Thoracic aorta (tissue), 2 donors: ENCODE measurements around the gene GPR37L1. TPM values are rescaled to one million over a fixed set of nuclear protein-coding genes. Genes with fewer than 3 reads are reported as not detected.

Source experiments
- ATAC-seq: fragments of 150-250 bp; one replicate; pipeline ENCODE4 v1.8.0; 2017; ENCODE audit warnings: low read depth; ENCODE audit not compliant: insufficient number of reproducible peaks, low FRiP score
- DNase-seq: peaks from one replicate; pipeline ENCODE4 v3.0.0-alpha.2; 2020; ENCODE audit warnings: low spot score
- H3K27ac ChIP-seq, 2 donors: fragments of 200-600 bp; sonication (generic); 1 replicate in 1 of 2; 2 replicates in 1 of 2; pipeline ENCODE4 v1.5.1; 2016; ENCODE audit warnings: mild to moderate bottlenecking in 2 of 2, moderate library complexity in 2 of 2
- H3K27me3 ChIP-seq: fragments of 200-600 bp; sonication (generic); replicated peaks from 2 replicates; pipeline ENCODE4 v1.6.0; 2016; ENCODE audit warnings: mild to moderate bottlenecking; ENCODE audit not compliant: insufficient read depth
- H3K36me3 ChIP-seq: fragments of 200-600 bp; sonication (generic); one replicate; pipeline ENCODE4 v1.5.1; 2016
- H3K4me1 ChIP-seq, 2 donors: fragments of 200-600 bp; sonication (generic); 1 replicate in 1 of 2; 2 replicates in 1 of 2; pipeline versions ENCODE4 v1.5.1 to v1.6.0; 2016; ENCODE audit warnings: low read depth in 2 of 2, mild to moderate bottlenecking in 1 of 2; ENCODE audit not compliant: control insufficient read depth in 1 of 2
- H3K4me3 ChIP-seq: fragments of 200-600 bp; sonication (generic); 2 replicates; pipeline ENCODE4 v1.5.1; 2016; ENCODE audit warnings: mild to moderate bottlenecking
- H3K9me3 ChIP-seq: fragments of 200-600 bp; sonication (generic); 2 replicates; pipeline ENCODE4 v1.5.1; 2016
- CTCF ChIP-seq: fragments of 200-600 bp; sonication (generic); IDR thresholded peaks from one replicate; pipeline ENCODE4 v1.5.1; 2019; ENCODE audit warnings: antibody characterized with exemption
- total RNA-seq, 2 donors: library from RNA; depleted of rRNA; stranded (reverse); fragments of >200 nt; gene quantifications; one replicate each; pipeline versions ENCODE4 v1.1.0 to v1.2.3, GENCODE V29; 2016

Gene GPR37L1
- total RNA-seq, 2 donors from 2014 or later, result not detected

- ATAC-seq, result no peak
- no peak for DNase-seq
- no peaks in the 10 kb centered on the region for H3K36me3 ChIP-seq
Measured at GRCh38 chr1:202146279-202146678, 23.6 kb downstream of the GPR37L1 start.

GRCh38 chr1:202146993-202147392 is 24.3 kb downstream of the GPR37L1 start:
- H3K36me3 ChIP-seq, result no peaks in the 10 kb centered on the region
- ATAC-seq (no peak), DNase-seq (no peak)
- no peak for TF ChIP-seq CTCF
- no peak overlapping the region for H3K27ac ChIP-seq
- peaks cover 6 to 26% of the 10 kb centered on the region in 2 donors for H3K4me1 ChIP-seq
- no peaks in the 10 kb centered on the region for H3K9me3 ChIP-seq
- H3K4me3 ChIP-seq, result no peak overlapping the region
- no peaks in the 10 kb centered on the region for H3K27me3 ChIP-seq

More at GRCh38 chr1:202146279-202146678, 23.6 kb downstream of the GPR37L1 start:
- no peak overlapping the region for H3K4me3 ChIP-seq
- no peak overlapping the region for H3K27ac ChIP-seq
- no peaks in the 10 kb centered on the region for H3K27me3 ChIP-seq
- TF ChIP-seq CTCF, result no peak
- no peaks in the 10 kb centered on the region for H3K9me3 ChIP-seq
- H3K4me1 ChIP-seq, result peaks cover 6 to 33% of the 10 kb centered on the region in 2 donors

DNA sequence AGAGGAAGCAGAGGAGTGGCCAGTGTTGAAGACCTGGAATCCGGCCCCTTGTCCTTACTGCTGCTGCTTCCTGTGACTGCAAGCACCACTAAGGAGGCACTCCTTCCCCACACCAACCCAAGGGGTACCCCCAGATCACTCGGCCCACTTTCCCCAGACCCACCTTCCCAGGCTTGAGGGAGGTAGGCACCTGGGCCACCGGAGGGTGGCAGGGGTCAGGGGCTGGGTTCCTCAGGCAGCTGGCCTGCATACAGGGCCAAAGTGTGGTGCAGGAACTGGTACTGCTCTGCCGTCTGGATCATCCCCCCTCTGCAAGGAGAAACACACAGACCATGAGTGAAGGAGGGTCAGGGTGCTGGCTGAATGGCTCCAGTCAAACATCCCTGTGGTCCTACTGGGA is 25.7 kb downstream of the GPR37L1 start:
- Histone ChIP-seq H3K27ac (no peak overlapping the region), H3K4me1 (peaks cover 0 to 12% of the 10 kb centered on the region in 2 donors), H3K4me3 (no peak overlapping the region), H3K27me3 (no peaks in the 10 kb centered on the region), H3K36me3 (no peaks in the 10 kb centered on the region), H3K9me3 (no peaks in the 10 kb centered on the region)
- ATAC-seq (no peak), DNase-seq (no peak)
- no peak for TF ChIP-seq CTCF

DNA sequence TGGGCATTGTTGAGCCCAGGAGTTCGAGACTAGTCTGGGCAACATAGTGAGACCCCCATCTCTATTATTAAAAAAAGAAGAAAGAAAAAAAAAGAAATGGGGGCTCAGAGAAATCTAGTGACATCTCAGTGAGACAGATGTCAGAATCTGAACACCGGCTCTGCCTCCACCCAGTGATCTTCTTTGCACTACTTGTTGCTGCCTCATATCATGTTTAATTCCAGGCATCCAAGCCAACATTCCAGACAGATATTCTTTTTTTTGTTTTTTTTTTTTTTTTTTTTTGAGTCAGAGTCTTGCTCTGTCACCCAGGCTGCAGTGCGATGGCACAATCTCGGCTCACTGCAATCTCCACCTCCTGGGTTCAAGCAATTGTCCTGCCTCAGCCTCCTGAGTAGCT is 26.8 kb downstream of the GPR37L1 start:
- H3K9me3 ChIP-seq, result no peaks in the 10 kb centered on the region
- no peak overlapping the region for H3K4me3 ChIP-seq
- ATAC-seq (no peak), DNase-seq (no peak)
- TF ChIP-seq CTCF, result no peak
- no peaks in the 10 kb centered on the region for H3K36me3 ChIP-seq
- H3K27me3 ChIP-seq, result no peaks in the 10 kb centered on the region
- peaks cover 0 to 11% of the 10 kb centered on the region in 2 donors for H3K4me1 ChIP-seq
- no peak overlapping the region for H3K27ac ChIP-seq

DNA sequence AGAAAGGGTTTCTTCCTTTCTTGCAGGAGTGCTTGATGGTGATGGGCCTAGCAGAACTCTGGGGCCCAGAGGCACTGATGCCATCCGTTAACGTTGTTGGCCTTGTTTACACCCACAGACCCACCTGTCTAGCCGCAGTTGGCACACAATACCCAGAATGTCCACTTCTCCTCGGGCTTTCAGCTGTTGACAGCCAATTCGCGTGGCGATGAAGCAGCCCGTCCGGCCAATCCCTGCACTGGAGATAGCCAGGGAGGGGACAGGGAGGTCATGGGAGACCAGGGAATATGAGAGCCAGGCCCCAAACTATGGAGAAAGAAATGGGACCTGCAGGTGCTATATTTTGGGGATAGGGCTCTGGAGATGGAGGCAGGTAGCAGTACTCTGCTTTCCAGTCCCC is 27.5 kb downstream of the GPR37L1 start:
- no peak for DNase-seq
- no peaks in the 10 kb centered on the region for H3K36me3 ChIP-seq
- TF ChIP-seq CTCF, result no peak
- no peak for ATAC-seq
- H3K27me3 ChIP-seq, result no peaks in the 10 kb centered on the region
- H3K4me1 ChIP-seq, result peaks cover 3 to 12% of the 10 kb centered on the region in 2 donors
- H3K9me3 ChIP-seq, result no peaks in the 10 kb centered on the region
- H3K27ac ChIP-seq, result no peak overlapping the region
- no peak overlapping the region for H3K4me3 ChIP-seq
